ENCODE results near the gene PACRG. TPM values are rescaled to one million over a fixed set of nuclear protein-coding genes. Genes with fewer than 3 reads are reported as not detected.

PACRG gene
- total RNA-seq, 4 donors from 2014 or later, result 0.29 to 1.6 (median 0.61) TPM

GRCh38 chr6:162846723-162847122 is 118.9 kb downstream of the PACRG start:
- DNase-seq (no peak), ATAC-seq (no peak)
- TF ChIP-seq POLR2A (IDR thresholded peaks at IDR 0.05), result no peak
- no peak for TF ChIP-seq CTCF (IDR thresholded peaks at IDR 0.05 in 4 of 5, conservative IDR thresholded peaks at IDR 0.05 in 1 of 5)
- in situ Hi-C loops (cut with MboI; ENCODE audit: low sequenced_read_pairs in 4 of 4) (no loop called here), intact Hi-C loops (cut with DNase I; ENCODE audit: low total_unique reads) (no loop called here)
- Histone ChIP-seq H3K4me1 (no peaks in the 10 kb centered on the region), H3K9me3 (no peaks in the 10 kb centered on the region), H3K4me3 (no peak overlapping the region), H3K27ac (no peak overlapping the region), H3K27me3 (no peaks in the 10 kb centered on the region), H3K36me3 (no peaks in the 10 kb centered on the region)

- no peak overlapping the region for H3K4me3 ChIP-seq
- ATAC-seq (no peak), DNase-seq (no peak)
- TF ChIP-seq POLR2A (IDR thresholded peaks at IDR 0.05), result no peak
- no peaks in the 10 kb centered on the region for H3K36me3 ChIP-seq
- no peak overlapping the region for H3K27ac ChIP-seq
- no peaks in the 10 kb centered on the region for H3K9me3 ChIP-seq
- in situ Hi-C loops (cut with MboI; ENCODE audit: low sequenced_read_pairs in 4 of 4), result no loop called here
- no peaks in the 10 kb centered on the region for H3K27me3 ChIP-seq
- no peaks in the 10 kb centered on the region for H3K4me1 ChIP-seq
- intact Hi-C loops (cut with DNase I; ENCODE audit: low total_unique reads), result no loop called here
These were observed 121.5 kb downstream of the PACRG start for GRCh38 chr6:162849269-162849668.

GRCh38 chr6:162852192-162852591 is 124.4 kb downstream of the PACRG start:
- no peak for ATAC-seq
- TF ChIP-seq CTCF (IDR thresholded peaks at IDR 0.05 in 4 of 5, conservative IDR thresholded peaks at IDR 0.05 in 1 of 5) (no peak), POLR2A (IDR thresholded peaks at IDR 0.05) (no peak)
- no peak overlapping the region for H3K4me3 ChIP-seq
- intact Hi-C loops (cut with DNase I; ENCODE audit: low total_unique reads) (no loop called here), in situ Hi-C loops (cut with MboI; ENCODE audit: low sequenced_read_pairs in 4 of 4) (loop anchor here in 2 of 4 donors (25.0 kb wide), 1 partner anchor 560 kb away; the partner anchor contains the start of gene QKI (in 2 of the 2))
- H3K9me3 ChIP-seq, result no peaks in the 10 kb centered on the region
- DNase-seq, result no peak
- no peaks in the 10 kb centered on the region for H3K27me3 ChIP-seq
- H3K36me3 ChIP-seq, result no peaks in the 10 kb centered on the region
- no peak overlapping the region for H3K27ac ChIP-seq
- peaks cover 0 to 2% of the 10 kb centered on the region in 2 donors for H3K4me1 ChIP-seq

GRCh38 chr6:162852840-162853577 is 125.2 kb downstream of the PACRG start:
- DNase-seq (no peak), ATAC-seq (no peak)
- Histone ChIP-seq H3K36me3 (no peaks in the 10 kb centered on the region), H3K4me3 (no peak overlapping the region), H3K4me1 (peaks cover 0 to 4% of the 10 kb centered on the region in 2 donors), H3K27me3 (no peaks in the 10 kb centered on the region), H3K9me3 (no peaks in the 10 kb centered on the region), H3K27ac (no peak overlapping the region)
- in situ Hi-C loops (cut with MboI; ENCODE audit: low sequenced_read_pairs in 4 of 4) (loop anchor here in 2 of 4 donors (25.0 kb wide), 1 partner anchor 559 kb away; the partner anchor contains the start of gene QKI (in 2 of the 2)), intact Hi-C loops (cut with DNase I; ENCODE audit: low total_unique reads) (no loop called here)
- no peak for TF ChIP-seq POLR2A (IDR thresholded peaks at IDR 0.05)

- intact Hi-C loops (cut with DNase I; ENCODE audit: low total_unique reads) (no loop called here), in situ Hi-C loops (cut with MboI; ENCODE audit: low sequenced_read_pairs in 4 of 4) (loop anchor here in 2 of 4 donors (25.0 kb wide), 1 partner anchor 558 kb away; the partner anchor contains the start of gene QKI (in 2 of the 2))
- no peaks in the 10 kb centered on the region for H3K36me3 ChIP-seq
- DNase-seq (no peak), ATAC-seq (no peak)
- H3K4me1 ChIP-seq, result peaks cover 0 to 4% of the 10 kb centered on the region in 2 donors
- TF ChIP-seq CTCF (IDR thresholded peaks at IDR 0.05 in 4 of 5, conservative IDR thresholded peaks at IDR 0.05 in 1 of 5) (no peak), POLR2A (IDR thresholded peaks at IDR 0.05) (no peak)
- no peaks in the 10 kb centered on the region for H3K27me3 ChIP-seq
- no peak overlapping the region for H3K27ac ChIP-seq
- H3K4me3 ChIP-seq, result no peak overlapping the region
- no peaks in the 10 kb centered on the region for H3K9me3 ChIP-seq
These were observed 126.5 kb downstream of the PACRG start for GRCh38 chr6:162854228-162854627.

All from gastrocnemius medialis (tissue), 4 donors.